ENCODE measurements around the gene TFE3.

Gene TFE3

GRCh38 chrX:49066690-49067089, 23.5 kb upstream of the TFE3 start:
- no peak for TF ChIP-seq CTCF (IDR thresholded peaks at IDR 0.05; ENCODE audit: extremely low read depth, missing control alignments)

GRCh38 chrX:49066278-49066677, 23.1 kb upstream of the TFE3 start:
- DNase-seq (ENCODE audit: low spot score), result peak; percentile 3
- no peak for TF ChIP-seq CTCF (IDR thresholded peaks at IDR 0.05; ENCODE audit: extremely low read depth, missing control alignments)

More at GRCh38 chrX:49066690-49067089, 23.5 kb upstream of the TFE3 start:
- peak; percentile 3 for DNase-seq (ENCODE audit: low spot score)

- no peak for TF ChIP-seq CTCF (IDR thresholded peaks at IDR 0.05; ENCODE audit: extremely low read depth, missing control alignments)
- no peak for DNase-seq (ENCODE audit: low spot score)
Measured at GRCh38 chrX:49064735-49065134, 21.6 kb upstream of the TFE3 start.

- no peak for TF ChIP-seq CTCF (IDR thresholded peaks at IDR 0.05; ENCODE audit: extremely low read depth, missing control alignments)
- DNase-seq (ENCODE audit: low spot score), result no peak
Measured at GRCh38 chrX:49064303-49064702, 21.1 kb upstream of the TFE3 start.

GRCh38 chrX:49063715-49064114, 20.6 kb upstream of the TFE3 start:
- no peak for DNase-seq (ENCODE audit: low spot score)
- no peak for TF ChIP-seq CTCF (IDR thresholded peaks at IDR 0.05; ENCODE audit: extremely low read depth, missing control alignments)

GRCh38 chrX:49061916-49062315, 18.8 kb upstream of the TFE3 start:
- no peak for TF ChIP-seq CTCF (IDR thresholded peaks at IDR 0.05; ENCODE audit: extremely low read depth, missing control alignments)
- DNase-seq (ENCODE audit: low spot score), result no peak

- DNase-seq (ENCODE audit: low spot score), result no peak
- TF ChIP-seq CTCF (IDR thresholded peaks at IDR 0.05; ENCODE audit: extremely low read depth, missing control alignments), result no peak
Measured at GRCh38 chrX:49061490-49061889, 18.3 kb upstream of the TFE3 start.
